Ramos (cell line): ENCODE data around the gene R3HDM2.

Experiments used
- in situ Hi-C: fragments of 300-500 bp; cut with MboI; formaldehyde crosslinking; loops from one replicate; pipeline ENCODE4 v1.14.3; 2022; ENCODE audit warnings: low sequenced_read_pairs; ENCODE audit not compliant: unreplicated experiment

The R3HDM2 gene

DNA sequence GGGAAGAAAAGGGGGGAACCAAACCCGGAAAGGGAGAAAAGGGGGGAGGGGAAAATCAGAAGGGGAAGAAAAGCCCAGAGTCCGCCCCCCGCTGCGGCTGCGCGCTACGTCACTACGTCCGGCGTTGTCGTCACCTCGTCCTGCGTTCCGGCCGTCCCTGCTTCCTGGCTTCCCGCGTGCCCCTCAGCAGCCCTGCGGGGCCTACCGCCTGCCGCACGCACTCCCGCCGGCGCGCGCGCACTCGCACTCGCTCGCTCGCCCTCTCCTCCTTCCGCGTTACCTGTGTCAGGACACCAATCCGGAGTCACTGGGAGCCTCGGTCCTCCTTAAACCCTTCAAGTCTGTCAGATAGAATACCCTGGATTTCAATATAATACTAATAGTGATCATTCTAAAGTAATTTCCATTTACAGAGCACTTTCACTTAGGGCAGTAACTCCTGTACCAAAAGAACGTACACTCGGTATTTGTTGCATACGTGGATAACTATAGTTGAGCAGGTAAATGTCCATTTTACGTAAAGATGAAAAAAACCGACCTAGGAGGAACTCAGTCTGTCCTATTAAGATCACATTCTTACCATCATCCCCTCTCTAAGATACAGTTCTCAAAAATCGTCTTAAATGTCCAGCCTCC lies at the start of gene R3HDM2:
Gene R3HDM2, minus strand, starts transcription at position 113 of the 636 bp plus-strand sequence. CDS start 120,615 bp downstream, outside the sequence.
- in situ Hi-C loops = no loop called here

DNA sequence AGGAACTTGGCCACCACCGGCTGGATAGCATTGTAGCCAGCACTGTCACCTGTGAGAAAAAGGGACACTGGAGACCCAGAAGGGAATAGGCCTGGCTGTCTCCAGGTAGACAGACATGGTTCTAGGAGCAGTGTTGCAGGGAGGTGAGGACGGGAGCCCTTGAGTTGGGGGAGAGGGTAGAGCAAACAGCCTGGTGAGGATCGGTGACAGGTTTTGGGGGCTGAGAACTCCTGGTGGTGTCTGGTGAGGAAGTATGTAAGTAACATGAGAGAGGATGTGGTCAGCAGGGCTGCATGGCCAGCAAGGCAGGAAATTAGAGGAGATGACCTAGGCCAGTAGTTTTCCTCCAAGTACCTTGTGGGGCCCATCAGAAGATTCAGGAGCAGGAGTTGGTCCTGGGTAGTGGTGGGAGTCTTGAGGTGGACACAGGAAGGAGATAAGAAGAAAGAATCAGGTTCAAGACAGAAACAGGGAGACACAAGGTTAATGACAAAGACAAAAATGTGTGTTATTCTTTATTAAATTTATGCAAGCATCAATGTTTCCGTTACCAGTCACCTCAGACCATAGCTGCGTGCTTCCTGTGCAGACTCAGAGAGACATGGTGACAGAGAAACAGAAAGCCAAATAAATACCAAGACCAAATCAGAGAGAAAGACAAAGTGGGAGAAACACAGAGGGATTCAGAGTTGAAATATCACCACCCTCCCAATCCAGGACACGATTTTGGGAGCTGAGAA lies 48.7 kb upstream of the R3HDM2 start, which contains the start of gene ARHGAP9:
Gene ARHGAP9, minus strand, starts transcription at position 491 of the 740 bp plus-strand sequence. Its CDS starts 460 bp downstream, at position 31.
- in situ Hi-C loops = no loop called here

GRCh38 chr12:57479043-57479375 lies 48.2 kb upstream of the R3HDM2 start:
- in situ Hi-C loops = no loop called here

DNA sequence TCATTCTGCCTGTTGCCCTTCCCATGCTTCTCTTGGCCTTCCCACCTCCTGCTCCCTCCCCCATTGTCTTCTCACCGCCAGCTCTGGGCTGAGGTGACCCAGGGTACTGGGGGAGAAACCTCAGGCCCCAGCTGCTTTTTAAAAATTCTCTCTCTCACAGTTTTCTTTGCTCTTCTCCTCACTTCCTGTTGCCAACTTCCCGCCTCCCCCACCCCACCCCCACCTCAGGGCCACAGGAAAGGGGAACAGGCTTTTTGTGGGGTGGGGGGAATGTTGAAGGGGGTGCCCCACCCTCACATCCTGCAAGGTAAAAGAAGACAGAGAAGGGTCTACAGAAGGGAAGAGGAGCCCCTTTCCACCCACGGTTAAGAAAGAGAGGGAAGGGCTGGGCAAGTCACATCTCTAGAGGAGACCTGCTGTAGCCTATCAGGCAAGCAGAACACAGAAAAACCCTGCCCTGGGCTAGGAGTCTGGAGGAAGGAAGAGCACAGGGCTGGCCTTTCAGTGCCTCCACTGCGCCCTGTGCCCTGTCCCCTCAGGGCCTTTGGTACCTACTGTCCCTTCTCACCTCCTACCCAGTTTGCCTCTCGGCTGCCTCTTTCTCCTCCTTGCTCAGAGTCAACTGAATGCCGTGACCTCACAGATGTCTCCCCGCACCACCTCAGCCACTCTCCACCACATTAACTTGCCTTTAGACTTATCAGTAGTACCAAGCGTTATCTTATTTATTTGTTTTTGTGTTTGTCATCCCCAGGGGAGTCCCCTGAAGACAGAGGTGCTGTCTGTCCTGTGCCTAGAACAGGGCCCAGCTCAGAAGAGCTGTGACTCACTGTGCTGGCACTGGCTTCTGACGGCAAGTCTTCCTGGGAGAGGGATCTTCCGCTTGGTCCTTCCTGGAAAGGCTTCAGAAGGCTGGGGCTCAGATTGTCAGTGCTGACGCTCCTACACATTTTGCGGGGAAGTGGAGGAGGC lies 47.2 kb upstream of the R3HDM2 start:
- in situ Hi-C loops = no loop called here

DNA sequence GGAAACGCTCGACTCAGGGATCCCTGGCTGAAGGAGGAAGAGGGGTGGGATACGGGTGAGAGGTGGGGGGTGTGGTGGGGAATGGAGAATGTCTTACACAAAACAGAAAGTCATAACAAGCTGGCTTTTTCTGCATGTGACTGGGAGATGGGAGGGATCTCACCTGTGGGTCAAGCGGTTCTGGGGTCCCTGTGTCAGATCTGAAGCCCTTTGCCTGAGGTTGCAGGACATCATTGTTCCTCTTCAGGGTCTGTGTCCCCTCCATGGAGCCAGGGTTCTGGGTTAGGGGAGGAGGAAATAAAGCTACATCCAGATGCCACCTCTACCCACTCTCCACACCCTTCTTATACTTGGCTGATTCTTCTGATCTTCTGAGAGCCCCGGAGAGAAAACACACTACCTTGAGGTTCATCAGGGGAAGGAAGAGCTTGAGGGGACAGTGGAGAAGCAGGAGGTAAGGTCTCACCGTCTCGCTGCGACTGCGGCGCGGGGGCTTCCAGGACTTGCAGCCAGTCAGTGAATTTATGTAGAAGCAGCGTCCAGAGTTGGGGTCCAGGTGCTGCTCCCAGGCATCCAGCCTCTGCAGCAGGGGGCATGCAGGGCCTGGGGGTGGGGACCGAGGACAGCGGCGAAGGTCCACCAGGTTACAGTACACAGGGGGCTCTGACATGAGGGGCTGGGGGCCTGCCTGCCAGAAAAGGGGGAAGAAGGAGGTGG lies 46.3 kb upstream of the R3HDM2 start:
- in situ Hi-C loops = no loop called here

DNA sequence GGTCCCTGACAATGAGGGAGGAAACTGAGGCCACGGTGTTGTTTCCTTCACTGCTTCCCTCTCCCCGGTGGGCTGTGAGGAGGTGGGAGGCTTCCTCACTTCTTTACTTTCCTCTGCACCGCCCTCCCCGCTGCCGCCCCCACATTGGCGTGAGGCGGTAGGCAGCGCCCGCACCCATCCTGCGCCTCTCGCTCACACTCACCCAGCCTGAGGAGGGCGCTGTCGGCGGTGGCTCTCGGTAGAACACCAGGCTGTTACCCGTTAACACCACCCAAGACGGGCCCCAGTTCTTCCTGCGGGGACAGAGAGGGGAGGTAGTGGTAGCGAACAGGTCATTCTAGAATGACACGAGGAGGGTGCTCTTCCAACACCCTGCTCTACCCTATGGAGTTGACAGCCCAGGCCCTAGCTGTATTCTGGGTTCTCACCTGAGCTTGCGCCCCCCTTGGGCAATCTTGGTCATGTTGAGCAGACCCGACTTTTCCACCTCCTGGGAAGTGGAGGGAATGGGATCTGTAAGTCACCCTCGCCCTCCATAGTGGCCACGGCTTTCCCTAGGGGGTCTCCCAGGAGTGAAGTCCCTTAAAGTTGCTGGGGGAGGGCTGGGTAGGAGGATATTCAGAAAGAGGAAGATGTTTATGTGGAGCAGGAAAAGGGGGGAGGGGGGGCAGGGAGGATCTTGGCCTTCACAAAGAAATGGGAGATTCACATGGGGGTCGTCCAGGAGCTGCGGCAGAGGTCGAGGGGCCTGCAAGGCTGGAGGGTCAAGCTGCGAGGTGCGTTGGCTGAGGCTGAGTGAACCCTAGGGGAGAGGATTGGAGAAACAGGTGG lies 45.5 kb upstream of the R3HDM2 start:
- in situ Hi-C loops = no loop called here

DNA sequence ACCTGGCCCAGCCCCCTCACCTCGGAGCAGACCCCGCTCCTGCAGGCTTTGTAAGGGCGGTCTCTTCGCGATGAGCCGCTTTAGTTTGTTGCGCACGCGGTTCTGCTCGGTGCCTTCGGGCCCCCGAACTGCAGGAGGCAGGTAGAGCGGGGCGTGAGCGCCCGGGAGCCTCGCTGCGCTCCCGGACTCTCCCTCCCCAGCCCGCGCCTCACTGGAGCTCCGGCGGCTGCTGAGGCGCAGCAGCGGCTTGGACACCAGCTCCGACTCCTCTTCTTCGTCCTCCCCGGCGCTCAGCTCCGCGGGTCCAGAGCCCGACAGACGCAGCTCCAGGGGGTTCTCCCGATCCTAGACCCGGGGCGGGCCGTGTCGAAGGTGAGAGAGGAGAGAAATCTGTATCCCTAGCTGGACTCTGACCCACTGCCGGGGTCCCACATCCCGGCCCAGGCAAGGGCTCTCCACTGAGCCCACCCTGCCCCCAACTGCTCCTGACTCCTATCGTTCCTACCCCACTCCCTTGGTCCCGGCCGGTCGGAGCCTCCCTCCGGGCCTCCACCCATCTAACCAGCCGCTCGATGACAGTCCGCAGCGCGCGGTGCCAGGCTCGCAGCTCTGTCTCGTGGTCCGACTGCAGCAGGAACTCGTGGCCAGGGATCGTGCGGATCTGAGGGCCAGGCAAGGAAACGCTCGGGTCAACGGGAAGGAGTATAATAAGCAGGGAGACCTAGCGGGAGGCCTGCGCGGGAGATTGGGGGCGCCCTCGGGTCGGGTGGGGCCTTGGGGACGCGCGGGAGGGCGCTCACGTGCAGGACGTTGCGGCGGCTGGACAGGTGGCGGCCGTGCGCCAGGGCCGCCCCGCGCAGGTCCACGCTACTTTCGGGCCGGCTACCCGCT lies 44.7 kb upstream of the R3HDM2 start:
- in situ Hi-C loops = no loop called here

DNA sequence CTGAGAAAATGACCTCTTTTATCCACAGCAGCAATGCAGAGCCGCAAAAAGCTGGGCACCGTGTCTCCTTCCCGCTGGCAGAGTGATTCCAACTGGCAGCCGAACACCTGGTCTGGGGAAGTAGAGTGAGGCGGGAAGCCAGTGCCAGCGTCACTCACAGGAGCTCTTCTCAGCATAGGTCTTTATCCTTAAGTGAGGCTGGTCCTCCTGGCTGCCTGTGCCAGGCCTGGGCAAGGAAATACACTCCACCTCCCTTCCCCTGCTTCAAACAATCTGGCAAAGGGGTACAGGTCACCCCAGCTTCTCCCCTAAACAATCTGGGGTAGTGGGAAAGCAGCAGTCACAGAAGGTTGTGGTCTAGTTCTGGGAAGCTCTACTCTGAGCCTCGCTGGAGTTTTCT lies 44.0 kb upstream of the R3HDM2 start:
- in situ Hi-C loops = loop anchor here (25.0 kb wide), 1 partner anchor 238 kb away; the partner anchor contains the start of gene SHMT2

GRCh38 chr12:57474430-57474829 lies 43.6 kb upstream of the R3HDM2 start:
- in situ Hi-C loops = loop anchor here (25.0 kb wide), 1 partner anchor 237 kb away; the partner anchor contains the start of gene SHMT2

GRCh38 chr12:57473886-57474285 lies 43.0 kb upstream of the R3HDM2 start:
- in situ Hi-C loops = loop anchor here (25.0 kb wide), 1 partner anchor 237 kb away; the partner anchor contains the start of gene SHMT2

- in situ Hi-C loops = loop anchor here (25.0 kb wide), 1 partner anchor 236 kb away; the partner anchor contains the start of gene SHMT2
Observed at GRCh38 chr12:57473392-57473791, 42.5 kb upstream of the R3HDM2 start.

DNA sequence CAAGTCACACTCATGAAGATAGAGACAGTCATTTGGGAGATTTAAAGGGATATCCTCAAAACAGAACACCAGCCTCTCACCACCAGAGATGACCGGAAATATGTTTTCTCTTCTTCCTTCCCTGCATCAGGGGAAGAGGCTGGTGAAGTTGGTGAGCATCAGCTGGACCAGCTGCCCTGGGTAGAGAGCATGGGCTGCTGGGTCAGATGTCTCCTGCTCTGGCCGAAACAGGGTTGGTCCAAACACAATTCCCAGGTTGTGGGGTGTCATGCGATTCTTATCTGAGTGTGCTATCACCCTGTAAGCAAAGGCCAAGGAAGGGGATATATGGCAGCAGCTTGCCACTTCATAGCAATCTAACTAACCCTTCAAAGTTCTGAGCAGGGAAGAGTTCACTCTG lies 41.5 kb upstream of the R3HDM2 start:
- in situ Hi-C loops = loop anchor here (25.0 kb wide), 1 partner anchor 235 kb away; the partner anchor contains the start of gene SHMT2

GRCh38 chr12:57471661-57472060 lies 40.8 kb upstream of the R3HDM2 start:
- in situ Hi-C loops = loop anchor here (25.0 kb wide), 1 partner anchor 234 kb away; the partner anchor contains the start of gene SHMT2

DNA sequence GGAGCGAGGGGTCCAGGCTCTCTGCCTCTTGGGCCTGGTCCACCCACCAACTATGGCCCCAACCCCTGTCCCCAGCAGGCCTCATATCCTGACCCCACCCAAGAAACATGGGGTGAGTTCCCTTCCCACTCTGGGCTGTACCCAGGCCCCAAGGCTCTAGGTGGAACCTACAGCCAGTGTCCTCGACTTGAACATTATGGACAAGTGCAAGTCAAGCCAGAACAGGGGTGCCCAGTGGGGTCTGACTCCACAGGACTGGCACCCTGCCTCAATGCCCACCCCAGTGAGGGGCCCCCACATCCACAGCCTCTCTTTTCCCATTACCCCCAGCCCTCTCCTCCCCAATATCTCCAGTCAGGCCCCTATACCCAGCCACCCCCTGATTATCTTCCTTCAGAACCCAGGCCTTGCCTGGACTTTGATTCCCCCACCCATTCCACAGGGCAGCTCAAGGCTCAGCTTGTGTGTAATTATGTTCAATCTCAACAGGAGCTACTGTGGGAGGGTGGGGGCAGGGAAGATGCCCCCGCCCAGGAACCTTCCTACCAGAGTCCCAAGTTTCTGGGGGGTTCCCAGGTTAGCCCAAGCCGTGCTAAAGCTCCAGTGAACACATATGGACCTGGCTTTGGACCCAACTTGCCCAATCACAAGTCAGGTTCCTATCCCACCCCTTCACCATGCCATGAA lies 40.3 kb upstream of the R3HDM2 start:
- in situ Hi-C loops = loop anchor here (25.0 kb wide), 1 partner anchor 234 kb away; the partner anchor contains the start of gene SHMT2

DNA sequence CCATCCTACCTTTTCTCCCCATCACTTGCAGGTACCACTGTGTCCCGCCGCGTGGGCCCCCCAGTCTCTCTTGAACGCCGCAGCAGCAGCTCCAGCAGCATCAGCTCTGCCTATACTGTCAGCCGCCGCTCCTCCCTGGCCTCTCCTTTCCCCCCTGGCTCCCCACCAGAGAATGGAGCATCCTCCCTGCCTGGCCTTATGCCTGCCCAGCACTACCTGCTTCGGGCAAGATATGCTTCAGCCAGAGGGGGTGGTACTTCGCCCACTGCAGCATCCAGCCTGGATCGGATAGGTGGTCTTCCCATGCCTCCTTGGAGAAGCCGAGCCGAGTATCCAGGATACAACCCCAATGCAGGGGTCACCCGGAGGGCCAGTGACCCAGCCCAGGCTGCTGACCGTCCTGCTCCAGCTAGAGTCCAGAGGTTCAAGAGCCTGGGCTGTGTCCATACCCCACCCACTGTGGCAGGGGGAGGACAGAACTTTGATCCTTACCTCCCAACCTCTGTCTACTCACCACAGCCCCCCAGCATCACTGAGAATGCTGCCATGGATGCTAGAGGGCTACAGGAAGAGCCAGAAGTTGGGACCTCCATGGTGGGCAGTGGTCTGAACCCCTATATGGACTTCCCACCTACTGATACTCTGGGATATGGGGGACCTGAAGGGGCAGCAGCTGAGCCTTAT lies 39.6 kb upstream of the R3HDM2 start:
- in situ Hi-C loops = loop anchor here (25.0 kb wide), 1 partner anchor 233 kb away; the partner anchor contains the start of gene SHMT2
